Adipocyte (in vitro differentiated cells): Measurements from ENCODE around the gene LIMA1.
"Not testable (repeated sequence)": the region's sequence is repeated elsewhere in the genome, so short reads cannot be mapped to it uniquely, and the experiment has no call there.

Experiments used
- DNase-seq: peaks from one replicate; pipeline ENCODE4 v3.0.0-alpha.2; 2015; ENCODE audit warnings: low read depth
- H3K27me3 ChIP-seq: replicated peaks from 2 replicates; pipeline ENCODE4 v1.7.0; 2013; ENCODE audit warnings: mild to moderate bottlenecking, low read length, moderate library complexity; ENCODE audit not compliant: control insufficient read depth, insufficient read depth
- H3K36me3 ChIP-seq: 2 replicates; pipeline ENCODE4 v1.7.0; 2013; ENCODE audit warnings: low read length, mild to moderate bottlenecking, moderate library complexity; ENCODE audit not compliant: control insufficient read depth, insufficient read depth, severe bottlenecking
- H3K4me1 ChIP-seq: 2 replicates; pipeline ENCODE4 v1.7.0; 2013; ENCODE audit warnings: mild to moderate bottlenecking, low read length, moderate library complexity; ENCODE audit not compliant: control insufficient read depth, insufficient read depth
- H3K4me3 ChIP-seq: 2 replicates; pipeline ENCODE4 v1.7.0; 2013; ENCODE audit warnings: mild to moderate bottlenecking, low read length, moderate library complexity
- H3K9ac ChIP-seq: 2 replicates; pipeline ENCODE4 v1.7.0; 2013; ENCODE audit warnings: mild to moderate bottlenecking, low read length, moderate library complexity
- H3K9me3 ChIP-seq: 2 replicates; pipeline ENCODE4 v1.7.0; 2013; ENCODE audit warnings: mild to moderate bottlenecking, low read length, moderate library complexity; ENCODE audit not compliant: control insufficient read depth

The LIMA1 gene

DNA sequence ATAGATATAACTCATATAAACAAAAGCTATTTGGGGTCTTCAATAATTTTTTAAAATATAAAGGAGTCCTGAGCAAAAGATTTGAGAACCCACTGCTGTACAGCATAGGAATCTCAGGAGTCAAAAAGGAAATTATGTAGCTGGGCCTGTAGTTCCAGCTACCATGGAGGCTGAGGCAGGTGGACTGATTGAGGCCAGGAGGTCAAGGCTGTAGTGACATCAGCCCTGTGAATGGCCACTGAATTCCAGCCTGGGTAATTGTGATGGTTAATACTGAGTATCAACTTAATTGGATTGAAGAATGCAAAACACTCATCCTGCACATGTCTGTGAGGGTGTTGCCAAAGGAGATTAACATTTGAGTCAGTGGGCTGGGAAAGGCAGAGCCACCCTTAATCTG, 126.7 kb downstream of the LIMA1 start:
- DNase-seq = no peak
- no peaks in the 10 kb centered on the region for H3K9me3 ChIP-seq
- no peak overlapping the region for H3K4me3 ChIP-seq
- no peak overlapping the region for H3K9ac ChIP-seq
- no peaks in the 10 kb centered on the region for H3K36me3 ChIP-seq
- no peaks in the 10 kb centered on the region for H3K27me3 ChIP-seq
- H3K4me1 ChIP-seq = no peaks in the 10 kb centered on the region

DNA sequence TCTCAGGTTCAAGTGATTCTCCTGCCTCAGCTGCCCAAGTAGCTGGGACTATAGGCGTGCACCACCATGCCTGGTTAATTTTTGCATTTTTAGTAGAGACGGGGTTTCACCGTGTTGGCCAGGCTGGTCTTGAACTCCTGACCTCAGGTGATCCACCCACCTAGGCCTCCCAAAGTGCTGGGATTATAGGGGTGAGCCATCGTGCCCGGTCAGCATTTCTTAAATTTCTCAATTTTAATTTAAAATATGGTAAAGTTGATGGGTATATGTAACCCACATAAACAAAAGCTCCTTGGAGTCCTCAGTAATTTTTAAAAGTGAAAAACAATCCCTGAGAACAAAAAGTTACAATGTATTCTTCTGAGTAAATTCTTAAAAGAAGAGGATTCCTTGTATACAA, 128.4 kb downstream of the LIMA1 start:
- not testable (repeated sequence) for DNase-seq, H3K36me3 ChIP-seq, H3K9ac ChIP-seq, H3K27me3 ChIP-seq, H3K9me3 ChIP-seq, H3K4me3 ChIP-seq, H3K4me1 ChIP-seq

DNA sequence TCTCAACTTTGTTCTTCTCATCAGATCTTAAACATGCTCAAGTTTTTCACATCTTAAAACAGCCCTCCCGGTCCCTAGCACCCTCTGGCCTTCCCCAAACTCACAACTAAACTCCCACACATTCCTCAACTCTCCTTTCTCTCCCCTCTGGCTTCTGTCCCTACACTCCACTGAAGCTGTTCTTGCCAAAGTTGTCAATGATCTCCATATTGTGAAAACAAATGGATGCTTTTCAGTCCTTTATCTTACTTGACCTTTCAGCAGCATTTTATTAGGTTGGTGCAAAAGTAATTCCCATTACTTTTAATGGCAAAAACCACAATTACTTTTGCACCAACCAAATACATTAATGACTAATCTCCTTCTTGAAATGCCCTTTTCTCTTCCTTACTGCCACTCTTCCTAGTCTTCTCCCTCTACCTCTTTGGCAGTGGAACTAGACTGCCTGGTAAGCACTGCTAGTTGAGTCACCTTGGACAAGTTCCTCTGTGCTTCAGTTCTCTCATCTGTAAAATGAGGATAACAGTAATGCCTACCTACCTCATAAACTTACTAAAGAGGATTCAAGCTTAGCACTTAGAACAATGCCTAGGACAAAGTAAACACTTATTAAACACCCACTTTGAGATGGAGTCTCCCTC, 132.2 kb downstream of the LIMA1 start:
- DNase-seq = no peak
- Histone ChIP-seq H3K9me3 (no peaks in the 10 kb centered on the region), H3K36me3 (no peaks in the 10 kb centered on the region), H3K9ac (no peak overlapping the region), H3K4me3 (no peak overlapping the region), H3K27me3 (no peaks in the 10 kb centered on the region), H3K4me1 (peaks cover 9% of the 10 kb centered on the region)

DNA sequence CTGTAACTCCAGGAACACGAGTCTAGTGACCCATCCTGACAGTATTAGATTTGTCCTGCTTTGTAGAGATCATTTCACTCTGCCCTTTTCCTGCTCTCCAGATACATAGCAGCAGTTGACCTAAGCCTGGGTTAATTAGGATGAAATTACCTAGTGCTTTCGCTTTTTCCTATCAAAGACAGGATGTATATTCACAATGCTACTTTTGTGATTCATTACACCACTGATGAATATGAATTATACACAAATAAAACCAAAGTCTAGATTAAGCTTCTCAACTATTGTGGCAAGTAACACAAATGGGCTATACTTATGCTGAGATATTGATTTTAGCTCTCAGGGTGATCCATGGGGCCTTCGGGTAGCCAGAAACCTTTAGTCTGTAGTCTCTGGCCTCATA, 134.0 kb downstream of the LIMA1 start:
- H3K9ac ChIP-seq = no peak overlapping the region
- no peak for DNase-seq
- H3K4me1 ChIP-seq = peaks cover 9% of the 10 kb centered on the region
- no peaks in the 10 kb centered on the region for H3K9me3 ChIP-seq
- no peaks in the 10 kb centered on the region for H3K27me3 ChIP-seq
- H3K4me3 ChIP-seq = no peak overlapping the region
- no peaks in the 10 kb centered on the region for H3K36me3 ChIP-seq

DNA sequence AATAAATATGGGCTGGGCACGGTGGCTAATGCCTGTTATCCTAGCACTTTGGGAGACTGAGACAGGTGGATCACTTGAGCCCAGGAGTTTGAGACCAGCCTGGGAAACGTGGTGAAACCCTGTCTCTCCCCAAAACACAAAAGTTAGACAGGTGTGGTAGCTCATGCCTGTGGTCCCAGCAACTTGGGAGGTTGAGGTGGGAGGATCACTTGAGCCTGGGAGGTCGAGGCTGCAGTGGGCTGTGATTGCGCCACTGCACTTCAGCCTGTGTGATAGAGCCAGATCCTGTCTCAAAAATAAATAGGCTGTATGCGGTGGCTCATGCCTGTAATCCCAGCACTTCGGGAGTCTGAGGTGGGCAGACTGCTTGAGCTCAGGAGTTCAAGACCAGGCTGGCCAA, 135.3 kb downstream of the LIMA1 start:
- not testable (repeated sequence) for H3K27me3 ChIP-seq, H3K36me3 ChIP-seq, H3K4me1 ChIP-seq, H3K9me3 ChIP-seq, DNase-seq, H3K9ac ChIP-seq, H3K4me3 ChIP-seq

DNA sequence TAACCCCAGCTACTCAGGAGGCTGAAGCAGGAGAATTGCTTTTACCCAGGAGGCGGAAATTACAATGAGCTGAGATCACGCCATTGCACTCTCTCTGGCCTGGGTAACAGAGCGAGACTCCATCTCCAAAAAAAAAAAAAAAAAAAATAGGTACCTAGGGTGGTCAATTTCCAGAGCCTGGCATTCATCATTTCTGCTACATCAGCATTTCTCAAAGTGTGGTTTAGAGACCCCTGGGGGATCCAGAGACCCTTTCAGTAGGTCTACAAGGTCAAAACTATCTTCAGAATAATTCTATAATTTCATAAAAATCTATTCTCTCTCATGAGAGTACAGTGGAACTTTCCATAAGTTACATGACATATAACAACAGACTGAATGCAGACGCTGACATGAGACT, 136.0 kb downstream of the LIMA1 start:
- Histone ChIP-seq H3K27me3 (no peaks in the 10 kb centered on the region), H3K4me3 (no peak overlapping the region), H3K9ac (no peak overlapping the region), H3K4me1 (peaks cover 9% of the 10 kb centered on the region), H3K9me3 (no peaks in the 10 kb centered on the region), H3K36me3 (peaks cover 7% of the 10 kb centered on the region)
- no peak for DNase-seq

DNA sequence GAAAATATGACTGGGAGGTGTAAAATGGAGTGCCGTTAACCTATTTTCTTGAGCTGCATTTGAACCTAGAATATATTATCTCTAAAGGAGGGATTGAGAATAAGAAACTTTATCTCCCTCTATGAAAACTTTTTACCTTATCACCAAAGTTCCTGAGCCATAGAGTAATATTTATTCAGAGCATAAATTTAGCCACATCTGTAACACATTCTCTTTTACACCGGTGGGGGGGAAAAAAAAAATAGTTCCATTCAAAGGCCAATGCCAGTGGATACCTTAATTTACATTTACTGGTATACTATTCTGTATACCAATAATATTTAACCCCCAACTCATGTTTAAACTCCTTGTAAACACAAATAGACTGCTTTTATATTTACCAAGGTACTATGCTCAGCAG, 137.9 kb downstream of the LIMA1 start:
- Histone ChIP-seq H3K9me3 (no peaks in the 10 kb centered on the region), H3K9ac (no peak overlapping the region), H3K27me3 (no peaks in the 10 kb centered on the region), H3K36me3 (peaks cover 20% of the 10 kb centered on the region), H3K4me1 (no peaks in the 10 kb centered on the region), H3K4me3 (no peak overlapping the region)
- DNase-seq = no peak

DNA sequence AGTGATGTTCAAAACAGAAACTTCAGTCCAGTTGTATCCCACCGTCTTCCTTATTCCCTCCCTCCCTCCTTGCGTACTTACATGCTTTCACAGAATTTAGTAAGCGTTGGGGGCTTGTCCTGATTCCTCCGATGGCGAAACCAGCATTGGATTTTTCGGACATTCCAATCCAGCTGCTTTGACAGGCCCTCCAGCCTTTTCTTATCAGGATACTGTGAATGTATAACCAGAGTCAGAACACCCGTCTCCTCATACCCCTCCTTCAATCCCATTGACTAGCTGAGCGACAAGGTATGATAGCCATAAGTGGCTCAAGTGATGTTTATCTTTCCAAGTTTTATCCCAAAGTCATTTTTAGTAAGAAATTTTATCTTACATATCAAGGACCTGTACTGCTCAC, 140.3 kb downstream of the LIMA1 start:
- no peaks in the 10 kb centered on the region for H3K9me3 ChIP-seq
- H3K36me3 ChIP-seq = peaks cover 26% of the 10 kb centered on the region
- no peak for DNase-seq
- H3K9ac ChIP-seq = no peak overlapping the region
- H3K4me3 ChIP-seq = no peak overlapping the region
- no peaks in the 10 kb centered on the region for H3K27me3 ChIP-seq
- H3K4me1 ChIP-seq = no peaks in the 10 kb centered on the region

DNA sequence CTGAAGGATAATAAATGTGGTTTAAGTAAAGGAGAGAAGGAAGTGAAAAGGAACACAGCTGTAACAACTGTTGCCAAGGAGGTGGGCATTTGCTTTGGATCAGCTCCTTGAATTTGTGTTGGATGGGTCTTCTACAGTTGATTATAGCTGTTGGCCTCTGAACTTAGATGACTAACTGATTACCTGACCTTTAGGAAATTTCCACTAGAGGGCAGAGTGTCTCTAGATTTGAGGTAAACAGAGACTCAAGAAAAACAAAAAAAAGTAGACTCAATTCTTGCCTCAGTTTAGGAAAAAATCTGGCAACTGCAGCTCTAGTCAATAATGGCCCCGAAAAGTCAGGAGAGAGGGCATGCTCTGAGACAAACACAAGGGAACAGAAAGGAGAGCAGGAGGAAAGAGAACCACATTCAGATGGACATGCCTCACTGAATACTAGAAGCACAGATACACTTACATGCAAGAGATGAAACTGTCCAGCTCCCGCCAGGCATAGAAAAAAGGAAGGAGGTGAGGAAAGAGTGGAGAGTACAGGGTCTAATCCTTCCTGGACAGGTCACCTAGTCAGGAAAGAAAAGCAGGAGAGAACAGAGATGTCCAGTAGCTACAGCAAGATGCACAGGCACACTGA, 150.7 kb downstream of the LIMA1 start:
- peaks cover 27% of the 10 kb centered on the region for H3K4me1 ChIP-seq
- H3K9ac ChIP-seq = no peak overlapping the region
- peaks cover 66% of the 10 kb centered on the region for H3K36me3 ChIP-seq
- H3K4me3 ChIP-seq = no peak overlapping the region
- no peaks in the 10 kb centered on the region for H3K27me3 ChIP-seq
- H3K9me3 ChIP-seq = no peaks in the 10 kb centered on the region
- peak; percentile 80 for DNase-seq

DNA sequence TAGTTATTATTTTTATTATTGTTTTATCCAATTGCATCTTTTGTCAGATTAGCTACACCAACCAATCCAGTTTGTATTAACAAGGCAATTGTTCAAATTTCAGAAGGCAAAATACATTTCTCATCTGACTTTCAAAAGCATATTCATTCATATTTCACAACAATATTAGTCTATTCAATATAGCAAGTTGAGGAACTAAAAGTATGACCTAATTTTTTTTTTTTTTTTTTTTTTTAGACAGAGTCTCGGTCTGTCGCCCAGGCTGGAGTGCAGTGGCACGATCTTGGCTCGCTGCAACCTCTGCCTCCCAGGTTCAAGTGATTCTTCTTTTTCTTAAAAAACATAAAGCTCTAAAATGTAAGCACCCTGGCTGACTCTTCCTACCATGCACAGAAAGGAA, 154.0 kb downstream of the LIMA1 start:
- H3K36me3 ChIP-seq = peaks cover 45% of the 10 kb centered on the region
- no peak for DNase-seq
- no peaks in the 10 kb centered on the region for H3K9me3 ChIP-seq
- H3K9ac ChIP-seq = no peak overlapping the region
- H3K4me3 ChIP-seq = no peak overlapping the region
- H3K4me1 ChIP-seq = peaks cover 16% of the 10 kb centered on the region
- no peaks in the 10 kb centered on the region for H3K27me3 ChIP-seq

DNA sequence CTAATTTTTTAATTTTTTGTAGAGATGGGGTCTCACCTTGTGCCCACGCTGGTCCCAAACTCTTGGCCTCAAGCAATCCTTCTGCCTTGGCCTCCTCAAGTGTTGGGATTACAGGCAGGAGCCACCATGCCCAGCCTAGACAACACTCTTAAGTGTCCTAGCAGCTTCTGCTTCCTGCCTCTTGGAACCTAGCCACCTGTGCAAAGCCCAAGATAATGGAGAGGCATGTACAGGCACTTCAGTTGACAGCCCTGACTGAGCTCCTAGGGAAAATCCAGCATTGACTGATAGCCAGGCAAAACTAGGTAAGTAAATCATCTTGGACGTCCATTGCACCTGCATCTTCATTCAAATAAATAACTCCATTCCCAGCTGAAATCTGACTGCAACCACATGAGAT, 155.8 kb downstream of the LIMA1 start:
- H3K9me3 ChIP-seq = no peaks in the 10 kb centered on the region
- H3K4me3 ChIP-seq = no peak overlapping the region
- H3K9ac ChIP-seq = no peak overlapping the region
- peaks cover 11% of the 10 kb centered on the region for H3K4me1 ChIP-seq
- DNase-seq = no peak
- H3K27me3 ChIP-seq = no peaks in the 10 kb centered on the region
- peaks cover 40% of the 10 kb centered on the region for H3K36me3 ChIP-seq
